Breast epithelium (tissue), 3 donors: ENCODE measurements around the gene SFXN5.

Experiments
- POLR2A ChIP-seq: fragments of 450-650 bp; IDR thresholded peaks from one replicate; pipeline ENCODE4 v1.6.1; 2016; ENCODE audit warnings: antibody characterized with exemption, mild to moderate bottlenecking, moderate library complexity
- POLR2AphosphoS5 ChIP-seq, 3 donors: sonication (generic); formaldehyde crosslinking; IDR thresholded peaks; one replicate each; pipeline ENCODE4 v1.6.1; 2017; ENCODE audit warnings: antibody characterized with exemption in 3 of 3
- TF ChIP-seq, protein P1 (sequence below), 3 donors: fragments of 450-650 bp; IDR thresholded peaks; one replicate each; pipeline ENCODE4 v1.5.1; 2016 to 2017; ENCODE audit warnings: antibody characterized with exemption in 3 of 3, mild to moderate bottlenecking in 3 of 3, moderate library complexity in 3 of 3

DNA sequence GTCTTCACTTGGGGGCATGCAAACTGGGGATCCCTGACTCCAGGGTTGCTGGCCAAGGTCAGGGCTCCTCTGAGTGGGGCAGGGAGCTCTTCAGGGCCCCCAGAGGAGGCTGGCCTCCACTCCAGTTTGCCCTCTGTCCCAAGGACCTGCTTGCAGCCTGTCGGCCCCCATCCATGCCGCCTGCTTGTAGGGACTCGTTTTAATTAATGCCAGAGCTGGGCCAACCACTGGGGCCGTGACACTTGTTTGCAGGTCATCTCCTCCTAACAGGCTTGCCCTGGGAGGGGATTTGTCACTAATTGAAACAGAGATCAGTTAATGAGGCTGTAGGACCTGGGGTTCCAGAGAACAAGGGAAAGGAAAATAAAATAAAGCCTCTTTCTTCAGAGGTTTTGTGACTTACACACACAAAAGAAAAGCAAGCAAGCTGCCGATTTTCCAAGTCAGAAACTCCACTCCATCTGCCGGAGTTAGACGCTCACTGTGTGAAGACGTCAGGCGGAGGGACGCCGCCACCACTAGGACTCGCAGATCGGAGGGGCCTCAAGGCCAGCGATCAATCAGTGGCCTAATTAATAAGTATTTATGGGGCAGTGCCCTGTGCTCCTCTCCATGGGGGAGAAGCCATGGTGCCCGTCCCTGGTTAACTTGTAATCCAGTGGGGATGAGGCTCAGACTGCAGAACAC, 75.9 kb downstream of the SFXN5 start:
- TF ChIP-seq, protein P1, sequence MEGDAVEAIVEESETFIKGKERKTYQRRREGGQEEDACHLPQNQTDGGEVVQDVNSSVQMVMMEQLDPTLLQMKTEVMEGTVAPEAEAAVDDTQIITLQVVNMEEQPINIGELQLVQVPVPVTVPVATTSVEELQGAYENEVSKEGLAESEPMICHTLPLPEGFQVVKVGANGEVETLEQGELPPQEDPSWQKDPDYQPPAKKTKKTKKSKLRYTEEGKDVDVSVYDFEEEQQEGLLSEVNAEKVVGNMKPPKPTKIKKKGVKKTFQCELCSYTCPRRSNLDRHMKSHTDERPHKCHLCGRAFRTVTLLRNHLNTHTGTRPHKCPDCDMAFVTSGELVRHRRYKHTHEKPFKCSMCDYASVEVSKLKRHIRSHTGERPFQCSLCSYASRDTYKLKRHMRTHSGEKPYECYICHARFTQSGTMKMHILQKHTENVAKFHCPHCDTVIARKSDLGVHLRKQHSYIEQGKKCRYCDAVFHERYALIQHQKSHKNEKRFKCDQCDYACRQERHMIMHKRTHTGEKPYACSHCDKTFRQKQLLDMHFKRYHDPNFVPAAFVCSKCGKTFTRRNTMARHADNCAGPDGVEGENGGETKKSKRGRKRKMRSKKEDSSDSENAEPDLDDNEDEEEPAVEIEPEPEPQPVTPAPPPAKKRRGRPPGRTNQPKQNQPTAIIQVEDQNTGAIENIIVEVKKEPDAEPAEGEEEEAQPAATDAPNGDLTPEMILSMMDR (IDR thresholded peaks at IDR 0.05) = no peak
- no peak for TF ChIP-seq POLR2A
- TF ChIP-seq POLR2AphosphoS5 (IDR thresholded peaks at IDR 0.05) = no peak
